HG02943 (cell line): ENCODE results near the gene SEMA5A.

Experiments used
- ATAC-seq: cut with Tn5 transposase; IDR thresholded peaks from one replicate; pipeline ENCODE4 v1.9.1; 2021; ENCODE audit warnings: mild to moderate bottlenecking, low read depth, moderate library complexity; ENCODE audit not compliant: unreplicated experiment

Gene SEMA5A

GRCh38 chr5:9091896-9092662 lies 453.8 kb downstream of the SEMA5A start:
- ATAC-seq = no peak

- no peak for ATAC-seq
Observed at GRCh38 chr5:9090381-9091026, 455.4 kb downstream of the SEMA5A start.

- ATAC-seq = no peak
Observed at GRCh38 chr5:9089893-9090292, 456.0 kb downstream of the SEMA5A start.

GRCh38 chr5:9082996-9083395 lies 462.9 kb downstream of the SEMA5A start:
- ATAC-seq = no peak

GRCh38 chr5:9072701-9073100 lies 473.2 kb downstream of the SEMA5A start:
- ATAC-seq = no peak

- ATAC-seq = no peak
Observed at GRCh38 chr5:9071524-9071923, 474.4 kb downstream of the SEMA5A start.

- ATAC-seq = no peak
Observed at GRCh38 chr5:9071074-9071473, 474.8 kb downstream of the SEMA5A start.

GRCh38 chr5:9069650-9070049 lies 476.2 kb downstream of the SEMA5A start:
- no peak for ATAC-seq

- no peak for ATAC-seq
Observed at GRCh38 chr5:9067154-9067553, 478.7 kb downstream of the SEMA5A start.

- ATAC-seq = no peak
Observed at GRCh38 chr5:9066349-9066748, 479.5 kb downstream of the SEMA5A start.

GRCh38 chr5:9063615-9064245 lies 482.1 kb downstream of the SEMA5A start:
- no peak for ATAC-seq

- no peak for ATAC-seq
Observed at GRCh38 chr5:9062873-9063272, 483.0 kb downstream of the SEMA5A start.

- ATAC-seq = no peak
Observed at GRCh38 chr5:9059920-9060691, 485.8 kb downstream of the SEMA5A start.

GRCh38 chr5:9058666-9059065 lies 487.2 kb downstream of the SEMA5A start:
- ATAC-seq = no peak

- ATAC-seq = no peak
Observed at GRCh38 chr5:9058161-9058560, 487.7 kb downstream of the SEMA5A start.

- ATAC-seq = no peak
Observed at GRCh38 chr5:9057406-9058000, 488.4 kb downstream of the SEMA5A start.

- ATAC-seq = no peak
Observed at GRCh38 chr5:9056046-9056445, 489.8 kb downstream of the SEMA5A start.

GRCh38 chr5:9054821-9055589 lies 490.9 kb downstream of the SEMA5A start:
- no peak for ATAC-seq

GRCh38 chr5:9054322-9054721 lies 491.6 kb downstream of the SEMA5A start:
- no peak for ATAC-seq

GRCh38 chr5:9052421-9052820 lies 493.5 kb downstream of the SEMA5A start:
- ATAC-seq = no peak
